ENCODE measurements around the gene WDPCP. TPM values are rescaled to one million over a fixed set of nuclear protein-coding genes. Genes with fewer than 3 reads are reported as not detected.

Gene WDPCP, protein sequence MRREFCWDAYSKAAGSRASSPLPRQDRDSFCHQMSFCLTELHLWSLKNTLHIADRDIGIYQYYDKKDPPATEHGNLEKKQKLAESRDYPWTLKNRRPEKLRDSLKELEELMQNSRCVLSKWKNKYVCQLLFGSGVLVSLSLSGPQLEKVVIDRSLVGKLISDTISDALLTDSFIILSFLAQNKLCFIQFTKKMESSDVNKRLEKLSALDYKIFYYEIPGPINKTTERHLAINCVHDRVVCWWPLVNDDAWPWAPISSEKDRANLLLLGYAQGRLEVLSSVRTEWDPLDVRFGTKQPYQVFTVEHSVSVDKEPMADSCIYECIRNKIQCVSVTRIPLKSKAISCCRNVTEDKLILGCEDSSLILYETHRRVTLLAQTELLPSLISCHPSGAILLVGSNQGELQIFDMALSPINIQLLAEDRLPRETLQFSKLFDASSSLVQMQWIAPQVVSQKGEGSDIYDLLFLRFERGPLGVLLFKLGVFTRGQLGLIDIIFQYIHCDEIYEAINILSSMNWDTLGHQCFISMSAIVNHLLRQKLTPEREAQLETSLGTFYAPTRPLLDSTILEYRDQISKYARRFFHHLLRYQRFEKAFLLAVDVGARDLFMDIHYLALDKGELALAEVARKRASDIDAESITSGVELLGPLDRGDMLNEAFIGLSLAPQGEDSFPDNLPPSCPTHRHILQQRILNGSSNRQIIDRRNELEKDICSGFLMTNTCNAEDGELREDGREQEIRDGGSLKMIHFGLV
- 5.7 TPM for total RNA-seq (ENCODE audit: unreplicated experiment)
- long read RNA-seq, partial matches to known transcripts = 0 of 1 reads
- long read RNA-seq, other reads (novel, unspliced or antisense) = 0 of 1 reads

GRCh38 chr2:63588385-63589147 is at the start of gene WDPCP, which contains the start of gene MDH1:
WDPCP (minus strand) TSS chr2:63588477; CDS start chr2:63588271, 206 bp downstream.
MDH1 (plus strand) TSS chr2:63588963; CDS start chr2:63589044, 81 bp downstream.
- peak within 1 kb of the TSS; percentile 99 for H3K4me3 Mint-ChIP-seq (ENCODE audit: unreplicated experiment)
- H3K36me3 Mint-ChIP-seq (ENCODE audit: low read depth, unreplicated experiment) = no peaks in the 10 kb centered on the region
- H3K27ac Mint-ChIP-seq (ENCODE audit: unreplicated experiment) = peak within 1 kb of the TSS; percentile 85
- no peaks in the 10 kb centered on the region for H3K9me3 Mint-ChIP-seq (ENCODE audit: unreplicated experiment)
- DNase-seq (ENCODE audit: low spot score) = peak; percentile 87
- H3K4me1 Mint-ChIP-seq (ENCODE audit: unreplicated experiment) = peaks cover 6% of the 10 kb centered on the region
- TF ChIP-seq, protein P1, sequence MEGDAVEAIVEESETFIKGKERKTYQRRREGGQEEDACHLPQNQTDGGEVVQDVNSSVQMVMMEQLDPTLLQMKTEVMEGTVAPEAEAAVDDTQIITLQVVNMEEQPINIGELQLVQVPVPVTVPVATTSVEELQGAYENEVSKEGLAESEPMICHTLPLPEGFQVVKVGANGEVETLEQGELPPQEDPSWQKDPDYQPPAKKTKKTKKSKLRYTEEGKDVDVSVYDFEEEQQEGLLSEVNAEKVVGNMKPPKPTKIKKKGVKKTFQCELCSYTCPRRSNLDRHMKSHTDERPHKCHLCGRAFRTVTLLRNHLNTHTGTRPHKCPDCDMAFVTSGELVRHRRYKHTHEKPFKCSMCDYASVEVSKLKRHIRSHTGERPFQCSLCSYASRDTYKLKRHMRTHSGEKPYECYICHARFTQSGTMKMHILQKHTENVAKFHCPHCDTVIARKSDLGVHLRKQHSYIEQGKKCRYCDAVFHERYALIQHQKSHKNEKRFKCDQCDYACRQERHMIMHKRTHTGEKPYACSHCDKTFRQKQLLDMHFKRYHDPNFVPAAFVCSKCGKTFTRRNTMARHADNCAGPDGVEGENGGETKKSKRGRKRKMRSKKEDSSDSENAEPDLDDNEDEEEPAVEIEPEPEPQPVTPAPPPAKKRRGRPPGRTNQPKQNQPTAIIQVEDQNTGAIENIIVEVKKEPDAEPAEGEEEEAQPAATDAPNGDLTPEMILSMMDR (IDR thresholded peaks at IDR 0.05; ENCODE audit: unreplicated experiment) = no peak
- H3K27me3 Mint-ChIP-seq (ENCODE audit: unreplicated experiment) = peaks cover 4% of the 10 kb centered on the region

DNA sequence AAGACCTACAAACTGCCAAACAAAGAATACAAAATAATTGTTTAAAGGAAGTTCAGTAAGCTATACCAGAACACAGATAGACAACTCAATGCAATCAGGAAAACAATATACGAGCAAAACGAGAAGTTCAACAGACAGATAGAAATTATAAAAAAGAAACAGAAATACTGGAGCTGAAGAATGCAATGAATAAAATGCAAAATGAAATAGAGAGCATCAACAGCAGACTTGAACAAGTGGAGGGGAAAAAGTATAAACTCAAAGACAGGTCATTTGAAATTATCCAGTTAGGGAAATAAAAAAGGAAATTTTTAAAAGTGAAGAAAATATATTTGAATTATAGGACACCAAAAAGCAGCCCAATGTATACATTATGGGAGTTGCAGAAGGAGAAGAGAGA is 44.1 kb upstream of the WDPCP start:
- Mint-ChIP-seq H3K27ac (ENCODE audit: unreplicated experiment) (no peak overlapping the region), H3K4me3 (ENCODE audit: unreplicated experiment) (no peak overlapping the region), H3K9me3 (ENCODE audit: unreplicated experiment) (no peaks in the 10 kb centered on the region), H3K36me3 (ENCODE audit: low read depth, unreplicated experiment) (no peaks in the 10 kb centered on the region), H3K27me3 (ENCODE audit: unreplicated experiment) (peaks cover under 1% of the 10 kb centered on the region), H3K4me1 (ENCODE audit: unreplicated experiment) (no peaks in the 10 kb centered on the region)
- DNase-seq (ENCODE audit: low spot score) = no peak
- TF ChIP-seq, protein P1 (IDR thresholded peaks at IDR 0.05; ENCODE audit: unreplicated experiment) = no peak

- no peaks in the 10 kb centered on the region for H3K27me3 Mint-ChIP-seq (ENCODE audit: unreplicated experiment)
Observed at GRCh38 chr2:63631501-63631900, 43.2 kb upstream of the WDPCP start.

GRCh38 chr2:63628403-63628942 is 40.2 kb upstream of the WDPCP start:
- H3K27me3 Mint-ChIP-seq (ENCODE audit: unreplicated experiment) = no peaks in the 10 kb centered on the region
- peaks cover 3% of the 10 kb centered on the region for H3K9me3 Mint-ChIP-seq (ENCODE audit: unreplicated experiment)
- H3K4me1 Mint-ChIP-seq (ENCODE audit: unreplicated experiment) = peaks cover 4% of the 10 kb centered on the region
- no peak overlapping the region for H3K4me3 Mint-ChIP-seq (ENCODE audit: unreplicated experiment)
- no peak overlapping the region for H3K27ac Mint-ChIP-seq (ENCODE audit: unreplicated experiment)
- TF ChIP-seq, protein P1 (IDR thresholded peaks at IDR 0.05; ENCODE audit: unreplicated experiment) = no peak
- no peak for DNase-seq (ENCODE audit: low spot score)
- H3K36me3 Mint-ChIP-seq (ENCODE audit: low read depth, unreplicated experiment) = peaks cover 4% of the 10 kb centered on the region

More at GRCh38 chr2:63631501-63631900, 43.2 kb upstream of the WDPCP start:
- Mint-ChIP-seq H3K4me1 (ENCODE audit: unreplicated experiment) (no peaks in the 10 kb centered on the region), H3K4me3 (ENCODE audit: unreplicated experiment) (no peak overlapping the region), H3K9me3 (ENCODE audit: unreplicated experiment) (no peaks in the 10 kb centered on the region), H3K36me3 (ENCODE audit: low read depth, unreplicated experiment) (peaks cover 4% of the 10 kb centered on the region), H3K27ac (ENCODE audit: unreplicated experiment) (no peak overlapping the region)
- DNase-seq (ENCODE audit: low spot score) = no peak
- TF ChIP-seq, protein P1 (IDR thresholded peaks at IDR 0.05; ENCODE audit: unreplicated experiment) = no peak

All from endothelial cell (in vitro differentiated cells).